Neuronal stem cell (in vitro differentiated cells): ENCODE results near the gene COQ9.

Experiments used
- DNase-seq: peaks from one replicate; pipeline ENCODE4 v3.0.0-alpha.2; 2013; ENCODE audit warnings: low spot score
- H2AFZ ChIP-seq: one replicate; pipeline ENCODE4 v1.6.1; 2013; ENCODE audit warnings: mild to moderate bottlenecking, low read length, inconsistent platforms
- H2AK5ac ChIP-seq: 2 replicates; pipeline ENCODE4 v1.6.1; 2013; ENCODE audit warnings: low read depth, mild to moderate bottlenecking, inconsistent platforms, low read length, moderate library complexity, mixed read lengths
- H2BK120ac ChIP-seq: 2 replicates; pipeline ENCODE4 v1.6.1; 2013; ENCODE audit warnings: low read depth, mild to moderate bottlenecking, inconsistent platforms, low read length, moderate library complexity, mixed read lengths
- H2BK12ac ChIP-seq: one replicate; pipeline ENCODE4 v1.6.1; 2013; ENCODE audit warnings: low read length, inconsistent platforms
- H2BK15ac ChIP-seq: 2 replicates; pipeline ENCODE4 v1.6.1; 2013; ENCODE audit warnings: mild to moderate bottlenecking, low read length, inconsistent platforms, mixed read lengths
- H2BK5ac ChIP-seq: one replicate; pipeline ENCODE4 v1.6.1; 2013; ENCODE audit warnings: inconsistent platforms, mild to moderate bottlenecking, low read length, moderate library complexity
- H3K14ac ChIP-seq: one replicate; pipeline ENCODE4 v1.6.1; 2013; ENCODE audit warnings: low read length, inconsistent platforms
- H3K18ac ChIP-seq: 2 replicates; pipeline ENCODE4 v1.6.1; 2013; ENCODE audit warnings: low read length, inconsistent platforms
- H3K23ac ChIP-seq: 2 replicates; pipeline ENCODE4 v1.6.1; 2013; ENCODE audit warnings: low read depth, mild to moderate bottlenecking, mixed read lengths, low read length, inconsistent platforms; ENCODE audit not compliant: poor library complexity
- H3K27ac ChIP-seq: replicated peaks from 3 replicates; pipeline ENCODE4 v1.5.1; 2013; ENCODE audit warnings: low read length, inconsistent platforms
- H3K27me3 ChIP-seq, 3 experiments: 2 replicates each; pipeline ENCODE4 v1.6.1; 2013; ENCODE audit warnings: low read length in 3 of 3, mild to moderate bottlenecking in 2 of 3, inconsistent platforms in 1 of 3, low read depth in 1 of 3, mixed read lengths in 1 of 3, moderate library complexity in 1 of 3; ENCODE audit not compliant: control insufficient read depth in 3 of 3, insufficient read depth in 3 of 3
- H3K36me3 ChIP-seq, 2 donors: replicated peaks in 1 of 2; 2 replicates each; pipeline ENCODE4 v1.6.1; 2013; ENCODE audit warnings: low read length in 2 of 2; ENCODE audit not compliant: control insufficient read depth in 2 of 2, insufficient read depth in 2 of 2
- H3K4ac ChIP-seq: 2 replicates; pipeline ENCODE4 v1.6.1; 2013; ENCODE audit warnings: inconsistent platforms, mild to moderate bottlenecking, low read length, moderate library complexity
- H3K4me1 ChIP-seq, 2 donors: 1 replicate in 1 of 2; 2 replicates in 1 of 2; pipeline ENCODE4 v1.6.1; 2013; ENCODE audit warnings: low read length in 2 of 2, low read depth in 1 of 2; ENCODE audit not compliant: control insufficient read depth in 2 of 2, insufficient read depth in 1 of 2
- H3K4me2 ChIP-seq: one replicate; pipeline ENCODE4 v1.6.1; 2013; ENCODE audit warnings: mild to moderate bottlenecking, low read length, inconsistent platforms; ENCODE audit not compliant: insufficient read depth, poor library complexity, severe bottlenecking
- H3K4me3 ChIP-seq, 2 donors: 2 replicates each; pipeline ENCODE4 v1.5.1; 2013; ENCODE audit warnings: low read length in 2 of 2, mild to moderate bottlenecking in 2 of 2, inconsistent platforms in 1 of 2, moderate library complexity in 1 of 2
- H3K79me1 ChIP-seq: one replicate; pipeline ENCODE4 v1.6.1; 2013; ENCODE audit warnings: low read depth, mild to moderate bottlenecking, inconsistent platforms, low read length, moderate library complexity
- H3K9ac ChIP-seq: one replicate; pipeline ENCODE4 v1.6.1; 2013; ENCODE audit warnings: mild to moderate bottlenecking, low read depth, low read length, inconsistent platforms; ENCODE audit not compliant: poor library complexity
- H3K9me3 ChIP-seq, 2 donors: replicated peaks in 1 of 2; 2 replicates each; pipeline versions ENCODE3 to v1.6.1; 2013; ENCODE audit warnings: low read length in 2 of 2, mild to moderate bottlenecking in 2 of 2, inconsistent platforms in 1 of 2, low read depth in 1 of 2, mixed read lengths in 1 of 2, moderate library complexity in 1 of 2; ENCODE audit not compliant: control insufficient read depth in 2 of 2, insufficient read depth in 1 of 2
- H4K8ac ChIP-seq: one replicate; pipeline ENCODE4 v1.6.1; 2013; ENCODE audit warnings: low read depth, mild to moderate bottlenecking, inconsistent platforms, low read length, moderate library complexity
- H4K91ac ChIP-seq: one replicate; pipeline ENCODE4 v1.6.1; 2013; ENCODE audit warnings: low read length, low read depth, mild to moderate bottlenecking, inconsistent platforms; ENCODE audit not compliant: poor library complexity
- WGBS, 2 donors: extraction: QIAGEN DNeasy Blood & Tissue Kit; methylation state at CpG; one replicate each; pipeline ENCODE4 v1.1.7; 2013; ENCODE audit warnings: missing lambda C conversion rate in 2 of 2, mixed read lengths in 1 of 2; ENCODE audit not compliant: insufficient read length in 2 of 2, insufficient replicate concordance in 1 of 2; ENCODE audit errors: extremely low coverage in 2 of 2; 5-methylcytosine and 5-hydroxymethylcytosine counted together

The COQ9 gene

GRCh38 chr16:57403965-57404817 is 43.1 kb upstream of the COQ9 start, which contains the start of gene CCL17:
CCL17 (plus strand) TSS chr16:57404767; CDS start chr16:57413933, 9,166 bp downstream.
- H2BK15ac ChIP-seq, result no peak within 1 kb of the TSS
- peak within 1 kb of the TSS; percentile 35 for H4K91ac ChIP-seq
- H2AFZ ChIP-seq, result no peak within 1 kb of the TSS
- H3K36me3 ChIP-seq, result no peaks in the 10 kb centered on the region
- no CpG with 5 or more reads among the region's 17 CpGs for WGBS, 2 donors
- peaks cover 1% of the 10 kb centered on the region for H3K79me1 ChIP-seq
- no peaks in the 10 kb centered on the region for H3K4me1 ChIP-seq
- H3K9ac ChIP-seq, result no peak within 1 kb of the TSS
- no peak within 1 kb of the TSS for H4K8ac ChIP-seq
- no peak within 1 kb of the TSS for H2BK5ac ChIP-seq
- no peak for DNase-seq
- H2AK5ac ChIP-seq, result no peak within 1 kb of the TSS
- peaks cover 0 to 2% (median 0%) of the 10 kb centered on the region in 3 experiments for H3K27me3 ChIP-seq
- no peak within 1 kb of the TSS for H2BK120ac ChIP-seq
- no peak within 1 kb of the TSS for H3K23ac ChIP-seq
- no peak within 1 kb of the TSS for H3K27ac ChIP-seq
- H3K4me2 ChIP-seq, result no peak within 1 kb of the TSS
- peak within 1 kb of the TSS in 1 of 2 donors; percentile 9 for H3K4me3 ChIP-seq
- H3K4ac ChIP-seq, result no peak within 1 kb of the TSS
- H2BK12ac ChIP-seq, result no peak within 1 kb of the TSS
- H3K9me3 ChIP-seq, result no peaks in the 10 kb centered on the region
- H3K18ac ChIP-seq, result peak within 1 kb of the TSS; percentile 44
- H3K14ac ChIP-seq, result no peak within 1 kb of the TSS

GRCh38 chr16:57405097-57405496 is 42.2 kb upstream of the COQ9 start:
- Histone ChIP-seq H4K8ac (no peak overlapping the region), H2AK5ac (no peak overlapping the region)

GRCh38 chr16:57406881-57407280 is 40.4 kb upstream of the COQ9 start:
- Histone ChIP-seq H3K4ac (no peak overlapping the region), H2BK15ac (no peak overlapping the region), H3K36me3 (no peaks in the 10 kb centered on the region), H2BK12ac (no peak overlapping the region), H2AK5ac (no peak overlapping the region), H3K9ac (no peak overlapping the region), H3K4me2 (no peak overlapping the region), H3K23ac (no peak overlapping the region), H2BK120ac (no peak overlapping the region), H3K4me3 (no peak overlapping the region), H3K4me1 (no peaks in the 10 kb centered on the region), H3K18ac (no peak overlapping the region), H2BK5ac (no peak overlapping the region), H2AFZ (no peak overlapping the region), H3K9me3 (no peaks in the 10 kb centered on the region), H3K79me1 (no peaks in the 10 kb centered on the region), H4K91ac (no peak overlapping the region), H3K14ac (no peak overlapping the region), H3K27me3 (peaks cover 0 to 9% (median 0%) of the 10 kb centered on the region in 3 experiments), H4K8ac (no peak overlapping the region), H3K27ac (no peak overlapping the region)
- DNase-seq, result no peak
- WGBS, 2 donors, result no CpG with 5 or more reads among the region's 2 CpGs

More at GRCh38 chr16:57405097-57405496, 42.2 kb upstream of the COQ9 start:
- H3K14ac ChIP-seq, result no peak overlapping the region
- no CpG with 5 or more reads among the region's 3 CpGs for whole genome bisulfite sequencing, 2 donors
- H2BK15ac ChIP-seq, result no peak overlapping the region
- no peak overlapping the region for H3K23ac ChIP-seq
- H2AFZ ChIP-seq, result no peak overlapping the region
- no peak overlapping the region for H3K4me3 ChIP-seq
- no peak overlapping the region for H2BK12ac ChIP-seq
- no peaks in the 10 kb centered on the region for H3K9me3 ChIP-seq
- no peaks in the 10 kb centered on the region for H3K4me1 ChIP-seq
- no peak overlapping the region for H3K27ac ChIP-seq
- H4K91ac ChIP-seq, result no peak overlapping the region
- peaks cover 0 to 3% (median 0%) of the 10 kb centered on the region in 3 experiments for H3K27me3 ChIP-seq
- no peak overlapping the region for H3K4me2 ChIP-seq
- no peak overlapping the region for H3K4ac ChIP-seq
- H2BK120ac ChIP-seq, result no peak overlapping the region
- no peaks in the 10 kb centered on the region for H3K79me1 ChIP-seq
- no peak for DNase-seq
- H3K9ac ChIP-seq, result no peak overlapping the region
- no peak overlapping the region for H3K18ac ChIP-seq
- no peak overlapping the region for H2BK5ac ChIP-seq
- H3K36me3 ChIP-seq, result no peaks in the 10 kb centered on the region

- no peak overlapping the region for H3K9ac ChIP-seq
- no peak overlapping the region for H3K27ac ChIP-seq
- peaks cover 0 to 9% (median 0%) of the 10 kb centered on the region in 3 experiments for H3K27me3 ChIP-seq
- no peaks in the 10 kb centered on the region for H3K79me1 ChIP-seq
- no peak overlapping the region for H4K91ac ChIP-seq
- H2BK5ac ChIP-seq, result no peak overlapping the region
- H4K8ac ChIP-seq, result no peak overlapping the region
- WGBS, 2 donors, result 99 to 100% methylated on average over 4 of the region's 5 CpGs
- H2BK120ac ChIP-seq, result no peak overlapping the region
- no peaks in the 10 kb centered on the region for H3K4me1 ChIP-seq
- no peak overlapping the region for H3K4ac ChIP-seq
- no peak overlapping the region for H3K14ac ChIP-seq
- H2AK5ac ChIP-seq, result no peak overlapping the region
- DNase-seq, result no peak
- H2BK12ac ChIP-seq, result no peak overlapping the region
- no peaks in the 10 kb centered on the region for H3K9me3 ChIP-seq
- H3K23ac ChIP-seq, result no peak overlapping the region
- no peak overlapping the region for H3K4me3 ChIP-seq
- no peaks in the 10 kb centered on the region for H3K36me3 ChIP-seq
- H2AFZ ChIP-seq, result no peak overlapping the region
- no peak overlapping the region for H3K18ac ChIP-seq
- H2BK15ac ChIP-seq, result no peak overlapping the region
- no peak overlapping the region for H3K4me2 ChIP-seq
Observed at GRCh38 chr16:57407521-57408353, 39.5 kb upstream of the COQ9 start.
